ENCODE data around the gene FAM3A. TPM values are rescaled to one million over a fixed set of nuclear protein-coding genes. Genes with fewer than 3 reads are reported as not detected.

The FAM3A gene
- total RNA-seq, 4 donors from 2014 or later = 62.7 to 112 (median 72.5) TPM

- in situ Hi-C loops (cut with MboI; ENCODE audit: low pct_ligation_motif_present in 1 of 4, low pct_unique_long_range_greater_than_20kb in 1 of 4, low sequenced_read_pairs in 3 of 4) (no loop called here), intact Hi-C loops (cut with DNase I; ENCODE audit: low total_unique reads) (no loop called here)
- Histone ChIP-seq H3K4me3 (no peak overlapping the region), H3K27me3 (no peaks in the 10 kb centered on the region), H3K36me3 (no peaks in the 10 kb centered on the region), H3K4me1 (no peaks in the 10 kb centered on the region), H3K27ac (no peak overlapping the region), H3K9me3 (no peaks in the 10 kb centered on the region)
- no peak for DNase-seq
- no peak for TF ChIP-seq POLR2A (IDR thresholded peaks at IDR 0.05)
- TF ChIP-seq POLR2AphosphoS5 (IDR thresholded peaks at IDR 0.05) = no peak
- no peak for TF ChIP-seq EP300 (IDR thresholded peaks at IDR 0.05; ENCODE audit: low read depth)
- TF ChIP-seq CTCF (IDR thresholded peaks at IDR 0.05) = no peak
- 96% methylated on average over 24 of the region's 32 CpGs; no CpG with 5 or more reads in 1 of the 2 donors for WGBS, 2 donors (ENCODE audit: low coverage in 1 of 2)
Observed at GRCh38 chrX:154466036-154466435, 50.0 kb downstream of the FAM3A start.

- Histone ChIP-seq H3K36me3 (no peaks in the 10 kb centered on the region), H3K27me3 (no peaks in the 10 kb centered on the region), H3K9me3 (no peaks in the 10 kb centered on the region), H3K4me1 (no peaks in the 10 kb centered on the region), H3K4me3 (no peak overlapping the region), H3K27ac (no peak overlapping the region)
- TF ChIP-seq POLR2A (IDR thresholded peaks at IDR 0.05) (no peak), EP300 (IDR thresholded peaks at IDR 0.05; ENCODE audit: low read depth) (no peak), CTCF (IDR thresholded peaks at IDR 0.05) (no peak), POLR2AphosphoS5 (IDR thresholded peaks at IDR 0.05) (no peak)
- in situ Hi-C loops (cut with MboI; ENCODE audit: low pct_ligation_motif_present in 1 of 4, low pct_unique_long_range_greater_than_20kb in 1 of 4, low sequenced_read_pairs in 3 of 4) (no loop called here), intact Hi-C loops (cut with DNase I; ENCODE audit: low total_unique reads) (no loop called here)
- 96% methylated on average over 11 of the region's 14 CpGs; no CpG with 5 or more reads in 1 of the 2 donors for WGBS, 2 donors (ENCODE audit: low coverage in 1 of 2)
- DNase-seq = no peak
Observed at GRCh38 chrX:154465601-154466000, 50.4 kb downstream of the FAM3A start.

GRCh38 chrX:154464806-154465365 is 51.1 kb downstream of the FAM3A start:
- DNase-seq = no peak
- Histone ChIP-seq H3K4me1 (no peaks in the 10 kb centered on the region), H3K4me3 (no peak overlapping the region), H3K9me3 (no peaks in the 10 kb centered on the region), H3K27ac (no peak overlapping the region), H3K27me3 (no peaks in the 10 kb centered on the region), H3K36me3 (no peaks in the 10 kb centered on the region)
- TF ChIP-seq CTCF (IDR thresholded peaks at IDR 0.05) (no peak), POLR2A (IDR thresholded peaks at IDR 0.05) (no peak), EP300 (IDR thresholded peaks at IDR 0.05; ENCODE audit: low read depth) (no peak), POLR2AphosphoS5 (IDR thresholded peaks at IDR 0.05) (no peak)
- intact Hi-C loops (cut with DNase I; ENCODE audit: low total_unique reads) (no loop called here), in situ Hi-C loops (cut with MboI; ENCODE audit: low pct_ligation_motif_present in 1 of 4, low pct_unique_long_range_greater_than_20kb in 1 of 4, low sequenced_read_pairs in 3 of 4) (no loop called here)
- WGBS, 2 donors (ENCODE audit: low coverage in 1 of 2) = 94% methylated on average over 28 of the region's 28 CpGs; no CpG with 5 or more reads in 1 of the 2 donors

GRCh38 chrX:154463611-154464220 is 52.3 kb downstream of the FAM3A start:
- in situ Hi-C loops (cut with MboI; ENCODE audit: low pct_ligation_motif_present in 1 of 4, low pct_unique_long_range_greater_than_20kb in 1 of 4, low sequenced_read_pairs in 3 of 4) = no loop called here
- no peak for DNase-seq
- no peaks in the 10 kb centered on the region for H3K27me3 ChIP-seq
- intact Hi-C loops (cut with DNase I; ENCODE audit: low total_unique reads) = no loop called here
- TF ChIP-seq EP300 (IDR thresholded peaks at IDR 0.05; ENCODE audit: low read depth) (no peak), POLR2A (IDR thresholded peaks at IDR 0.05) (no peak), POLR2AphosphoS5 (IDR thresholded peaks at IDR 0.05) (no peak), CTCF (IDR thresholded peaks at IDR 0.05) (no peak)
- WGBS, 2 donors (ENCODE audit: low coverage in 1 of 2) = 88% methylated on average over 36 of the region's 36 CpGs; no CpG with 5 or more reads in 1 of the 2 donors
- no peak overlapping the region for H3K4me3 ChIP-seq
- peaks cover 2 to 9% (median 6%) of the 10 kb centered on the region in 4 donors for H3K4me1 ChIP-seq
- no peaks in the 10 kb centered on the region for H3K36me3 ChIP-seq
- H3K27ac ChIP-seq = no peak overlapping the region
- no peaks in the 10 kb centered on the region for H3K9me3 ChIP-seq

Data from transverse colon (tissue), 4 donors.